ENCODE results near the gene CDIP1.

CDIP1 gene

GRCh38 chr16:4539716-4540284 is 1.2 kb upstream of the CDIP1 start:
- no peak for DNase-seq (ENCODE audit: low spot score)

- DNase-seq (ENCODE audit: low spot score), result peak; percentile 67
Observed at GRCh38 chr16:4537376-4538343, 913 bp downstream of the CDIP1 start.

GRCh38 chr16:4536391-4537106 is 2.0 kb downstream of the CDIP1 start:
- no peak for DNase-seq (ENCODE audit: low spot score)

GRCh38 chr16:4535627-4536108 is 2.9 kb downstream of the CDIP1 start:
- no peak for DNase-seq (ENCODE audit: low spot score)

GRCh38 chr16:4534151-4534790 is 4.3 kb downstream of the CDIP1 start:
- DNase-seq (ENCODE audit: low spot score), result no peak

GRCh38 chr16:4533490-4533889 is 5.1 kb downstream of the CDIP1 start:
- no peak for DNase-seq (ENCODE audit: low spot score)

- no peak for DNase-seq (ENCODE audit: low spot score)
Observed at GRCh38 chr16:4532238-4532637, 6.3 kb downstream of the CDIP1 start.

GRCh38 chr16:4531811-4532210 is 6.8 kb downstream of the CDIP1 start:
- DNase-seq (ENCODE audit: low spot score), result no peak

- DNase-seq (ENCODE audit: low spot score), result no peak
Observed at GRCh38 chr16:4529085-4530060, 9.2 kb downstream of the CDIP1 start.

- DNase-seq (ENCODE audit: low spot score), result no peak
Observed at GRCh38 chr16:4525634-4526277, 12.8 kb downstream of the CDIP1 start.

- DNase-seq (ENCODE audit: low spot score), result no peak
Observed at GRCh38 chr16:4525069-4525468, 13.5 kb downstream of the CDIP1 start.

GRCh38 chr16:4524571-4524970 is 14.0 kb downstream of the CDIP1 start:
- no peak for DNase-seq (ENCODE audit: low spot score)

- no peak for DNase-seq (ENCODE audit: low spot score)
Observed at GRCh38 chr16:4523686-4524085, 14.9 kb downstream of the CDIP1 start.

GRCh38 chr16:4522051-4522581 is 16.5 kb downstream of the CDIP1 start:
- DNase-seq (ENCODE audit: low spot score), result no peak

GRCh38 chr16:4520913-4521312 is 17.7 kb downstream of the CDIP1 start:
- DNase-seq (ENCODE audit: low spot score), result no peak

- no peak for DNase-seq (ENCODE audit: low spot score)
Observed at GRCh38 chr16:4519274-4520058, 19.1 kb downstream of the CDIP1 start.

GRCh38 chr16:4517812-4518680 is 20.5 kb downstream of the CDIP1 start:
- peak; percentile 36 for DNase-seq (ENCODE audit: low spot score)

- DNase-seq (ENCODE audit: low spot score), result no peak
Observed at GRCh38 chr16:4515611-4516233, 22.9 kb downstream of the CDIP1 start.
